HG02943 (cell line): ENCODE data around the gene MAPRE3.

Experiments
- ATAC-seq: cut with Tn5 transposase; IDR thresholded peaks from one replicate; pipeline ENCODE4 v1.9.1; 2021; ENCODE audit warnings: mild to moderate bottlenecking, low read depth, moderate library complexity; ENCODE audit not compliant: unreplicated experiment

The MAPRE3 gene

GRCh38 chr2:26978061-26978596 is 7.7 kb downstream of the MAPRE3 start:
- no peak for ATAC-seq

GRCh38 chr2:26979741-26980140 is 9.3 kb downstream of the MAPRE3 start:
- no peak for ATAC-seq

GRCh38 chr2:26980971-26981370 is 10.5 kb downstream of the MAPRE3 start:
- no peak for ATAC-seq

GRCh38 chr2:26982102-26982742 is 11.8 kb downstream of the MAPRE3 start:
- ATAC-seq, result no peak

GRCh38 chr2:26983746-26984145 is 13.3 kb downstream of the MAPRE3 start:
- ATAC-seq, result no peak

GRCh38 chr2:26985807-26986206 is 15.4 kb downstream of the MAPRE3 start:
- ATAC-seq, result no peak

- ATAC-seq, result no peak
Measured at GRCh38 chr2:26986576-26986975, 16.1 kb downstream of the MAPRE3 start.

GRCh38 chr2:26988058-26988860 is 17.8 kb downstream of the MAPRE3 start:
- ATAC-seq, result no peak

GRCh38 chr2:26989156-26989555 is 18.7 kb downstream of the MAPRE3 start:
- ATAC-seq, result no peak

GRCh38 chr2:26991717-26992116 is 21.3 kb downstream of the MAPRE3 start:
- ATAC-seq, result no peak

GRCh38 chr2:26993768-26994167 is 23.3 kb downstream of the MAPRE3 start:
- no peak for ATAC-seq

GRCh38 chr2:26994983-26995382 is 24.5 kb downstream of the MAPRE3 start:
- ATAC-seq, result no peak

GRCh38 chr2:26997394-26997793 is 27.0 kb downstream of the MAPRE3 start:
- no peak for ATAC-seq

- no peak for ATAC-seq
Measured at GRCh38 chr2:26998323-26998722, 27.9 kb downstream of the MAPRE3 start.

GRCh38 chr2:27000228-27000627 is 29.8 kb downstream of the MAPRE3 start:
- no peak for ATAC-seq

- ATAC-seq, result no peak
Measured at GRCh38 chr2:27000995-27001394, 30.6 kb downstream of the MAPRE3 start.

GRCh38 chr2:27001950-27002349 is 31.5 kb downstream of the MAPRE3 start:
- ATAC-seq, result no peak

- no peak for ATAC-seq
Measured at GRCh38 chr2:27003007-27003406, 32.6 kb downstream of the MAPRE3 start.

GRCh38 chr2:27003857-27004256 is 33.4 kb downstream of the MAPRE3 start:
- no peak for ATAC-seq

- ATAC-seq, result no peak
Measured at GRCh38 chr2:27006602-27007415, 36.4 kb downstream of the MAPRE3 start.
